ENCODE measurements around the gene FAM171A1.

- TF ChIP-seq CTCF (IDR thresholded peaks at IDR 0.05) (no peak), POLR2A (IDR thresholded peaks at IDR 0.05) (no peak)
Measured at GRCh38 chr10:15202639-15203038, 168.4 kb downstream of the FAM171A1 start.
